ENCODE measurements around the gene DOC2A. TPM values are rescaled to one million over a fixed set of nuclear protein-coding genes. Genes with fewer than 3 reads are reported as not detected.

The DOC2A gene
- total RNA-seq, 1 donor from 2014 or later = 0.33 TPM

- TF ChIP-seq, protein P1, sequence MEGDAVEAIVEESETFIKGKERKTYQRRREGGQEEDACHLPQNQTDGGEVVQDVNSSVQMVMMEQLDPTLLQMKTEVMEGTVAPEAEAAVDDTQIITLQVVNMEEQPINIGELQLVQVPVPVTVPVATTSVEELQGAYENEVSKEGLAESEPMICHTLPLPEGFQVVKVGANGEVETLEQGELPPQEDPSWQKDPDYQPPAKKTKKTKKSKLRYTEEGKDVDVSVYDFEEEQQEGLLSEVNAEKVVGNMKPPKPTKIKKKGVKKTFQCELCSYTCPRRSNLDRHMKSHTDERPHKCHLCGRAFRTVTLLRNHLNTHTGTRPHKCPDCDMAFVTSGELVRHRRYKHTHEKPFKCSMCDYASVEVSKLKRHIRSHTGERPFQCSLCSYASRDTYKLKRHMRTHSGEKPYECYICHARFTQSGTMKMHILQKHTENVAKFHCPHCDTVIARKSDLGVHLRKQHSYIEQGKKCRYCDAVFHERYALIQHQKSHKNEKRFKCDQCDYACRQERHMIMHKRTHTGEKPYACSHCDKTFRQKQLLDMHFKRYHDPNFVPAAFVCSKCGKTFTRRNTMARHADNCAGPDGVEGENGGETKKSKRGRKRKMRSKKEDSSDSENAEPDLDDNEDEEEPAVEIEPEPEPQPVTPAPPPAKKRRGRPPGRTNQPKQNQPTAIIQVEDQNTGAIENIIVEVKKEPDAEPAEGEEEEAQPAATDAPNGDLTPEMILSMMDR (IDR thresholded peaks at IDR 0.05; ENCODE audit: insufficient read depth, low read length, poor library complexity, severe bottlenecking) = no peak
- no peak overlapping the region for H3K4me3 ChIP-seq (ENCODE audit: low read depth, low read length)
- H3K36me3 ChIP-seq (ENCODE audit: control insufficient read depth, insufficient read depth, low read length) = peaks cover 3% of the 10 kb centered on the region
- H3K27me3 ChIP-seq (ENCODE audit: control insufficient read depth, insufficient read depth, low read length) = no peaks in the 10 kb centered on the region
- no peak for DNase-seq (ENCODE audit: low read depth)
These were observed 20.8 kb downstream of the DOC2A start for GRCh38 chr16:29990034-29990433.

GRCh38 chr16:29989111-29989858, 21.5 kb downstream of the DOC2A start:
- Histone ChIP-seq H3K36me3 (ENCODE audit: control insufficient read depth, insufficient read depth, low read length) (peaks cover 3% of the 10 kb centered on the region), H3K4me3 (ENCODE audit: low read depth, low read length) (no peak overlapping the region)

DNA sequence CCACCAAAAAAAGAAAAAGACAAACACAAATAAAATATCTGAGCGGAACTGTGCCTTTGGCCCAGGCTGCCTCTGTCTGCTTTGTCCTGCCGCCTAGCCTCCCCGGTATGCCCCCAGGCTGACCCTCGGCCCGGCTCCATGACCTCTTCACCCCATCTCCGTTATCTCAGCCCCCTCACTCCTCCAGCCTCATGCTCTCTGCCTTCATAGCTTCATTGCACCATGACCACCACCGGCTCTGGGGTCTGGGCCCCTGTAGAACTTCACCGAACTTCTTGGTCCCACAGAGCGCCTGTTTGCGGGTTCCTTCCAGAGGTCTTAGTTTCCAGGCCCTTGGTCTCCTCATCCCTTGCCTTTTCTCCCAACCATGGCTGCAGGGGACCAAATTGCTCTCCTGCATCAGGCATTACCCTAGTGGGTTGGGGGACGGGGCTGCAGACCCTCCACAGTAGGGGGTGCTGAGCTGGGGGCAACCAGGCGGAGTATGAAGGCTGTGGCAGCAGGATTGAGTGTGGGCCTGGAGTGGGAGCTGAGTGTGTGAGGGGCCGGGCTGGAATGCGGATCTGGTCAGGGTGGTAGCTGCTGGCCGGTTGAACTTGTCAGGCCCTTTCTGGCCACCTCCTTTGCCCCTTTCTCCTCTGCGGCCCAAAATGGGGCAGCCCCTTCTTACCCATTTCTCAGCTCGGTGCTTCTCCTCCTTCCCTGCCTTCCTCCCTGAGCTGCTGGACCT, 22.3 kb downstream of the DOC2A start:
- peaks cover 3% of the 10 kb centered on the region for H3K36me3 ChIP-seq (ENCODE audit: control insufficient read depth, insufficient read depth, low read length)

More at GRCh38 chr16:29989111-29989858, 21.5 kb downstream of the DOC2A start:
- H3K27me3 ChIP-seq (ENCODE audit: control insufficient read depth, insufficient read depth, low read length) = no peaks in the 10 kb centered on the region
- DNase-seq (ENCODE audit: low read depth) = no peak
- TF ChIP-seq, protein P1 (IDR thresholded peaks at IDR 0.05; ENCODE audit: insufficient read depth, low read length, poor library complexity, severe bottlenecking) = no peak

GRCh38 chr16:29987371-29988085, 23.3 kb downstream of the DOC2A start:
- peaks cover 1% of the 10 kb centered on the region for H3K36me3 ChIP-seq (ENCODE audit: control insufficient read depth, insufficient read depth, low read length)
- TF ChIP-seq, protein P1 (IDR thresholded peaks at IDR 0.05; ENCODE audit: insufficient read depth, low read length, poor library complexity, severe bottlenecking) = no peak
- H3K4me3 ChIP-seq (ENCODE audit: low read depth, low read length) = no peak overlapping the region
- no peak for DNase-seq (ENCODE audit: low read depth)
- no peaks in the 10 kb centered on the region for H3K27me3 ChIP-seq (ENCODE audit: control insufficient read depth, insufficient read depth, low read length)

More for the DNA sequence above, 22.3 kb downstream of the DOC2A start:
- Histone ChIP-seq H3K27me3 (ENCODE audit: control insufficient read depth, insufficient read depth, low read length) (no peaks in the 10 kb centered on the region), H3K4me3 (ENCODE audit: low read depth, low read length) (no peak overlapping the region)
- DNase-seq (ENCODE audit: low read depth) = no peak
- TF ChIP-seq, protein P1 (IDR thresholded peaks at IDR 0.05; ENCODE audit: insufficient read depth, low read length, poor library complexity, severe bottlenecking) = no peak

DNA sequence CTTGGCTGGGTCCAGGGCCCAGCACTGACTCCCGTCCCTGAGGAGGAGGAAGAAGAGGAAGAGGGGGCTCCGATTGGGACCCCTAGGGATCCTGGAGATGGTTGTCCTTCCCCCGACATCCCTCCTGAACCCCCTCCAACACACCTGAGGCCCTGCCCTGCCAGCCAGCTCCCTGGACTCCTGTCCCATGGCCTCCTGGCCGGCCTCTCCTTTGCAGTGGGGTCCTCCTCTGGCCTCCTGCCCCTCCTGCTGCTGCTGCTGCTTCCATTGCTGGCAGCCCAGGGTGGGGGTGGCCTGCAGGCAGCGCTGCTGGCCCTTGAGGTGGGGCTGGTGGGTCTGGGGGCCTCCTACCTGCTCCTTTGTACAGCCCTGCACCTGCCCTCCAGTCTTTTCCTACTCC, 23.9 kb downstream of the DOC2A start:
- TF ChIP-seq, protein P1 (IDR thresholded peaks at IDR 0.05; ENCODE audit: insufficient read depth, low read length, poor library complexity, severe bottlenecking) = no peak
- Histone ChIP-seq H3K27me3 (ENCODE audit: control insufficient read depth, insufficient read depth, low read length) (no peaks in the 10 kb centered on the region), H3K36me3 (ENCODE audit: control insufficient read depth, insufficient read depth, low read length) (peaks cover 1% of the 10 kb centered on the region), H3K4me3 (ENCODE audit: low read depth, low read length) (no peak overlapping the region)
- no peak for DNase-seq (ENCODE audit: low read depth)

Measured in kidney epithelial cell (primary cell).